Suprapubic skin (tissue), 4 donors: ENCODE results near the gene CALCOCO1.

ENCODE experiments used
- EP300 ChIP-seq: sonication (generic); formaldehyde crosslinking; IDR thresholded peaks from one replicate; pipeline ENCODE4 v1.6.1; 2017; ENCODE audit warnings: antibody characterized with exemption
- POLR2A ChIP-seq, 2 donors: fragments of 450-650 bp; IDR thresholded peaks; one replicate each; pipeline ENCODE4 v1.6.1; 2017; ENCODE audit warnings: antibody characterized with exemption in 2 of 2, mild to moderate bottlenecking in 2 of 2, moderate library complexity in 2 of 2
- POLR2AphosphoS5 ChIP-seq, 3 donors: sonication (generic); formaldehyde crosslinking; IDR thresholded peaks; one replicate each; pipeline ENCODE4 v1.6.1; 2017; ENCODE audit warnings: antibody characterized with exemption in 3 of 3
- TF ChIP-seq, protein P1 (sequence below), 2 donors: fragments of 200-600 bp in 1 of 2; fragments of 450-650 bp in 1 of 2; sonication (generic) in 1 of 2; IDR thresholded peaks; one replicate each; pipeline ENCODE4 v1.5.1; 2016 to 2019; ENCODE audit warnings: antibody characterized with exemption in 2 of 2, mild to moderate bottlenecking in 1 of 2, moderate library complexity in 1 of 2

DNA sequence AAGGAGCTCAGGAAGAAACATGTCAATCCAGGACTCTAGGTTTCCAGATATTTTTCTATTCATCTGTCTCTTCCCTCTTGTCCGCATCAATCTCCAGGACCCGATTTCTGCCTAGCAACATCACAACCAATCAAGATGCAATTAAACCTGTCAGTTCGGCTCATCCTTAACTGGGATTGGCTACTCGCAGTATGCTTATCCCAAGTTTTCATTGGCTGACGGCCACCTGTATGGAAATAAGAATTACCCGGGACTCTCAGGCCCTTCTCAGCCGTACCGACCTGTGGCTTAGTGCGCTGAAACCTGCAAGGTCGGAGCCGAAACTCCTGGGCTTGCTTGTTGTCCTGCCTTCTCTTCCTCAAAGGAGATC lies 31.0 kb downstream of the CALCOCO1 start:
- TF ChIP-seq, protein P1, sequence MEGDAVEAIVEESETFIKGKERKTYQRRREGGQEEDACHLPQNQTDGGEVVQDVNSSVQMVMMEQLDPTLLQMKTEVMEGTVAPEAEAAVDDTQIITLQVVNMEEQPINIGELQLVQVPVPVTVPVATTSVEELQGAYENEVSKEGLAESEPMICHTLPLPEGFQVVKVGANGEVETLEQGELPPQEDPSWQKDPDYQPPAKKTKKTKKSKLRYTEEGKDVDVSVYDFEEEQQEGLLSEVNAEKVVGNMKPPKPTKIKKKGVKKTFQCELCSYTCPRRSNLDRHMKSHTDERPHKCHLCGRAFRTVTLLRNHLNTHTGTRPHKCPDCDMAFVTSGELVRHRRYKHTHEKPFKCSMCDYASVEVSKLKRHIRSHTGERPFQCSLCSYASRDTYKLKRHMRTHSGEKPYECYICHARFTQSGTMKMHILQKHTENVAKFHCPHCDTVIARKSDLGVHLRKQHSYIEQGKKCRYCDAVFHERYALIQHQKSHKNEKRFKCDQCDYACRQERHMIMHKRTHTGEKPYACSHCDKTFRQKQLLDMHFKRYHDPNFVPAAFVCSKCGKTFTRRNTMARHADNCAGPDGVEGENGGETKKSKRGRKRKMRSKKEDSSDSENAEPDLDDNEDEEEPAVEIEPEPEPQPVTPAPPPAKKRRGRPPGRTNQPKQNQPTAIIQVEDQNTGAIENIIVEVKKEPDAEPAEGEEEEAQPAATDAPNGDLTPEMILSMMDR (IDR thresholded peaks at IDR 0.05), result no peak
- TF ChIP-seq EP300, result no peak
- no peak for TF ChIP-seq POLR2A (IDR thresholded peaks at IDR 0.05)
- TF ChIP-seq POLR2AphosphoS5 (IDR thresholded peaks at IDR 0.05), result no peak
